OCI-LY3 (cell line): ENCODE data around the gene RELT.

Source experiments
- H2AFZ ChIP-seq: fragments of 200-600, 300-600 bp; shearing (Covaris generic); 2 replicates; pipeline ENCODE4 v1.6.0; 2014; ENCODE audit warnings: antibody characterized with exemption, low read depth, low read length
- H3K27ac ChIP-seq: fragments of 200-600, 300-600 bp; sonication (generic); 2 replicates; pipeline ENCODE4 v1.5.1; 2014; ENCODE audit warnings: mild to moderate bottlenecking, low read length, moderate library complexity, mixed read lengths
- H3K27me3 ChIP-seq: fragments of 200-600, 300-600 bp; sonication (generic); 2 replicates; pipeline ENCODE4 v1.6.1; 2014; ENCODE audit warnings: low read depth, low read length, mixed read lengths
- H3K36me3 ChIP-seq: fragments of 200-600, 300-600 bp; sonication (generic); replicated peaks from 2 replicates; pipeline ENCODE3; 2014; ENCODE audit warnings: low read depth, low read length, mixed read lengths
- H3K4me1 ChIP-seq: fragments of 300-600, 200-600 bp; sonication (generic); 2 replicates; pipeline ENCODE4 v1.6.1; 2014; ENCODE audit warnings: low read length, mixed read lengths
- H3K4me2 ChIP-seq: fragments of 200-600, 300-600 bp; sonication (generic); 2 replicates; pipeline ENCODE4 v1.6.1; 2014; ENCODE audit warnings: low read length, mixed read lengths
- H3K4me3 ChIP-seq: fragments of 300-600, 200-600 bp; sonication (generic); 2 replicates; pipeline ENCODE4 v1.5.1; 2014; ENCODE audit warnings: antibody characterized with exemption, mild to moderate bottlenecking, low read length, moderate library complexity
- H3K79me2 ChIP-seq: fragments of 300-600, 200-600 bp; shearing (Covaris generic); 2 replicates; pipeline ENCODE4 v1.6.1; 2014; ENCODE audit warnings: mild to moderate bottlenecking, low read length, mixed read lengths
- H3K9ac ChIP-seq: fragments of 300-600, 200-600 bp; shearing (Covaris generic); 2 replicates; pipeline ENCODE4 v1.6.0; 2014; ENCODE audit warnings: mild to moderate bottlenecking, low read length, moderate library complexity
- H3K9me3 ChIP-seq: fragments of 200-600, 300-600 bp; shearing (Covaris generic); 2 replicates; pipeline ENCODE4 v1.6.1; 2014; ENCODE audit warnings: low read length, mixed read lengths; ENCODE audit not compliant: insufficient read depth
- H4K20me1 ChIP-seq: fragments of 200-600, 300-600 bp; sonication (generic); 2 replicates; pipeline ENCODE4 v1.6.1; 2016; ENCODE audit warnings: low read length, mixed read lengths; ENCODE audit not compliant: insufficient read depth
- CTCF ChIP-seq: fragments of 200-600, 300-600 bp; sonication (generic); IDR thresholded peaks from 2 replicates; pipeline ENCODE4 v1.5.1; 2014; ENCODE audit warnings: antibody characterized with exemption, low read length, low read depth
- EZH2phosphoT487 ChIP-seq: fragments of 200-600 bp; shearing (Covaris generic); IDR thresholded peaks from 2 replicates; pipeline ENCODE4 v1.6.1; 2018; ENCODE audit warnings: antibody characterized with exemption, mixed run types, low read depth

Gene RELT

GRCh38 chr11:73391665-73392064 lies 15.5 kb downstream of the RELT start:
- no peak overlapping the region for H3K9ac ChIP-seq
- H3K4me3 ChIP-seq = no peak overlapping the region
- H2AFZ ChIP-seq = no peak overlapping the region
- no peak overlapping the region for H3K27ac ChIP-seq
- H3K36me3 ChIP-seq = peaks cover 28% of the 10 kb centered on the region
- no peaks in the 10 kb centered on the region for H3K9me3 ChIP-seq
- TF ChIP-seq CTCF (no peak), EZH2phosphoT487 (no peak)
- peaks cover 35% of the 10 kb centered on the region for H3K79me2 ChIP-seq
- peaks cover 17% of the 10 kb centered on the region for H4K20me1 ChIP-seq
- H3K4me1 ChIP-seq = peaks cover 9% of the 10 kb centered on the region
- no peak overlapping the region for H3K4me2 ChIP-seq
- no peaks in the 10 kb centered on the region for H3K27me3 ChIP-seq

- H3K27ac ChIP-seq = no peak overlapping the region
- H3K4me3 ChIP-seq = no peak overlapping the region
- H3K79me2 ChIP-seq = peaks cover 28% of the 10 kb centered on the region
- no peak for TF ChIP-seq CTCF
- TF ChIP-seq EZH2phosphoT487 = no peak
- H2AFZ ChIP-seq = no peak overlapping the region
- no peak overlapping the region for H3K9ac ChIP-seq
- peaks cover 17% of the 10 kb centered on the region for H4K20me1 ChIP-seq
- H3K4me2 ChIP-seq = no peak overlapping the region
- H3K9me3 ChIP-seq = no peaks in the 10 kb centered on the region
- H3K4me1 ChIP-seq = peaks cover 2% of the 10 kb centered on the region
- no peaks in the 10 kb centered on the region for H3K27me3 ChIP-seq
- H3K36me3 ChIP-seq = peaks cover 33% of the 10 kb centered on the region
Observed at GRCh38 chr11:73392108-73393010, 16.2 kb downstream of the RELT start.

GRCh38 chr11:73393011-73393380 lies 16.8 kb downstream of the RELT start:
- Histone ChIP-seq H3K27me3 (no peaks in the 10 kb centered on the region), H4K20me1 (peaks cover 14% of the 10 kb centered on the region), H3K79me2 (peaks cover 21% of the 10 kb centered on the region), H3K27ac (no peak overlapping the region), H3K9me3 (no peaks in the 10 kb centered on the region), H3K9ac (no peak overlapping the region), H3K4me2 (no peak overlapping the region), H2AFZ (no peak overlapping the region), H3K4me3 (no peak overlapping the region), H3K4me1 (no peaks in the 10 kb centered on the region), H3K36me3 (peaks cover 37% of the 10 kb centered on the region)
- TF ChIP-seq CTCF = no peak
- no peak for TF ChIP-seq EZH2phosphoT487

GRCh38 chr11:73393479-73394415 lies 17.5 kb downstream of the RELT start:
- Histone ChIP-seq H4K20me1 (peaks cover 12% of the 10 kb centered on the region), H3K9me3 (no peaks in the 10 kb centered on the region), H3K9ac (no peak overlapping the region), H3K4me1 (no peaks in the 10 kb centered on the region), H3K4me2 (no peak overlapping the region), H2AFZ (no peak overlapping the region), H3K36me3 (peaks cover 39% of the 10 kb centered on the region), H3K27ac (no peak overlapping the region), H3K27me3 (no peaks in the 10 kb centered on the region), H3K4me3 (no peak overlapping the region), H3K79me2 (peaks cover 14% of the 10 kb centered on the region; the same call in 1 of the 2 replicates)
- TF ChIP-seq EZH2phosphoT487 (no peak), CTCF (peak; percentile 86)
